Bronchial epithelial cell (primary cell): Measurements from ENCODE around the gene TMEM179. TPM values are rescaled to one million over a fixed set of nuclear protein-coding genes. Genes with fewer than 3 reads are reported as not detected.

ENCODE experiments used
- DNase-seq: peaks from one replicate; pipeline ENCODE4 v3.0.0-alpha.2; 2010; ENCODE audit warnings: low read depth
- FAIRE-seq: peaks from 2 replicates; lab custom pipeline; 2011; peaks lifted over from hg19 to GRCh38; lab: Jason Lieb, UNC
- H3K27me3 ChIP-seq: 2 replicates; pipeline ENCODE4 v1.5.1; 2011; ENCODE audit warnings: low read length; ENCODE audit not compliant: control insufficient read depth, insufficient read depth
- H3K36me3 ChIP-seq: 2 replicates; pipeline ENCODE4 v1.5.1; 2011; ENCODE audit warnings: low read length; ENCODE audit not compliant: control insufficient read depth, insufficient read depth
- H3K4me3 ChIP-seq: 2 replicates; pipeline ENCODE4 v1.5.1; 2011; ENCODE audit warnings: mild to moderate bottlenecking, low read depth, low read length, control low read depth
- total RNA-seq: library from RNA; depleted of rRNA; stranded (reverse); fragments of >200 nt; gene quantifications from 2 replicates; pipeline ENCODE4 v1.2.1, GENCODE V29; 2014
- TF ChIP-seq, protein P1 (sequence below): IDR thresholded peaks from 2 replicates; pipeline ENCODE4 v1.5.1; 2011; ENCODE audit warnings: mild to moderate bottlenecking, moderate library complexity, low read length, control low read depth, inconsistent platforms; ENCODE audit not compliant: insufficient read depth, severe bottlenecking

Gene TMEM179
- total RNA-seq, 1 donor from 2014 or later, result not detected

DNA sequence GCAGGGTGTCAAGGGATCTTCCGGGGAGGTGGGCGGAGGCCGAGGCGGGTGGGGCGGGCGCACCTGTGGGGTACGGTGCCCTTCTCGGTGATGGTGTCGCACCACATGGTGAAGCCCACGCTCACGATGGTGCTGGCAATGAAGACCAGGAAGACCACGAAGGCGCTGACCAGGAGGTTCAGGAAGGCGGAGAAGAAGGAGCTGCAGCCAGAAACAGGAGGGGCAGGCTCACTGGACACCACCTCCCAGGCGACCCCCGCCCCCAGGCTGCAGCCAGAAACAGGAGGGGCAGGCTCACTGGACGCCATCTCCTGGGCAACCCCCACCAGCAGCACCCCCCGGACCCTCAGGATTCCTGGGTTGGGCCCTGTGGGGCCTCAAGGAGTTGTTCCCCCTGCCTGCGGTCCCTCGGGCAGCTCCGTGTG, 7.6 kb downstream of the TMEM179 start:
- Histone ChIP-seq H3K4me3 (no peak overlapping the region), H3K36me3 (no peaks in the 10 kb centered on the region), H3K27me3 (no peaks in the 10 kb centered on the region)
- TF ChIP-seq, protein P1, sequence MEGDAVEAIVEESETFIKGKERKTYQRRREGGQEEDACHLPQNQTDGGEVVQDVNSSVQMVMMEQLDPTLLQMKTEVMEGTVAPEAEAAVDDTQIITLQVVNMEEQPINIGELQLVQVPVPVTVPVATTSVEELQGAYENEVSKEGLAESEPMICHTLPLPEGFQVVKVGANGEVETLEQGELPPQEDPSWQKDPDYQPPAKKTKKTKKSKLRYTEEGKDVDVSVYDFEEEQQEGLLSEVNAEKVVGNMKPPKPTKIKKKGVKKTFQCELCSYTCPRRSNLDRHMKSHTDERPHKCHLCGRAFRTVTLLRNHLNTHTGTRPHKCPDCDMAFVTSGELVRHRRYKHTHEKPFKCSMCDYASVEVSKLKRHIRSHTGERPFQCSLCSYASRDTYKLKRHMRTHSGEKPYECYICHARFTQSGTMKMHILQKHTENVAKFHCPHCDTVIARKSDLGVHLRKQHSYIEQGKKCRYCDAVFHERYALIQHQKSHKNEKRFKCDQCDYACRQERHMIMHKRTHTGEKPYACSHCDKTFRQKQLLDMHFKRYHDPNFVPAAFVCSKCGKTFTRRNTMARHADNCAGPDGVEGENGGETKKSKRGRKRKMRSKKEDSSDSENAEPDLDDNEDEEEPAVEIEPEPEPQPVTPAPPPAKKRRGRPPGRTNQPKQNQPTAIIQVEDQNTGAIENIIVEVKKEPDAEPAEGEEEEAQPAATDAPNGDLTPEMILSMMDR, result no peak
- no peak for FAIRE-seq
- no peak for DNase-seq

DNA sequence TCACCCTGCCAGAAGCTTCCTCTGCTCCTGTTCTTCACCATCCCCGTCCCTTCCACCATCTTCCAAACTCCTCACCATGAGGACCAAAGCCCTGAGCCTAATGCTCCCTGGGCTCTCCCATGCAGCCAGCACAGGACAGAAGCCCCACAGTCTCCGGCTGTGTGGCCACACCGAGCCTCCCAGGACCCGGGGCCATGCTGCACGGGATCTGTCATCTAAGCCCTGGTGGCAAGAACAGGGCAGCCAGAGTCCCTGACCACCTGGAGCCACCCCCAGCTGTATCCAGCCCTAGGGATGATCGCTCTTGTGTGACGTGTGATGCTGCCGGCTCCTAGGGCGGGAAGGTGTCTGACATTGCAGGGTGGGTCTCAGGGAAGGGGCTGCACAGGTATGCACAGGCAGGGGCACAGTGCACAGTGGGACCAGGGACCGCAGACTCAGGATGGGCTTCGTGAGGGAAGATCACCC, 8.1 kb downstream of the TMEM179 start:
- Histone ChIP-seq H3K4me3 (no peak overlapping the region), H3K36me3 (no peaks in the 10 kb centered on the region), H3K27me3 (no peaks in the 10 kb centered on the region)
- FAIRE-seq (no peak), DNase-seq (no peak)
- TF ChIP-seq, protein P1, result no peak

DNA sequence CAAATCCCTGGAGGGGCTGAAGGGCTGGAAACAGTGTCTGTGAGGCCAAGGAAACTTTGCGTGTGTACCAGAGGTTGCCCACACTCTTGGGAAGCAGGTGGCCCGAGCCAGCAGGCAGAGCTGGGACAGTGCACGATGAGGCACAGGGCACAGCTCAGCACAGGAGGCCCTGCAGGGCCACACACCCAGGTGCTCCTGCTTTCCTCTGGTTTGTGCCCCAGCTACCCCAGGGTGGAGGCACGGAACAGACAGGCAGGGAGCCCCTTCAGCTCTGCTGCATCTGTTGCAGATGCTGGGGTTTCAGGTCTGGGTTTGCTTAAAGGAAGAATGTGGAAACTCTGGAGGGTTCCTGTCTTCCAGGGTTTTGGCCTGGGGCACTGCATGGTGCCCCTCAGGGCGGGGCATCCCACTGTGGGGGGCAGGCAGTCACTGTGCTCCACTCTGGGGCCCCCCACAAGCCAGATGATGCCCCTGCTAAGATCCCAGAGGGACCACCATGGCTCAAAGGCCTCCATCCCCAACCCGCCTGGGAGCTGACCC, 8.6 kb downstream of the TMEM179 start:
- H3K27me3 ChIP-seq, result no peaks in the 10 kb centered on the region
- H3K4me3 ChIP-seq, result no peak overlapping the region
- no peaks in the 10 kb centered on the region for H3K36me3 ChIP-seq
- TF ChIP-seq, protein P1, result no peak
- DNase-seq (no peak), FAIRE-seq (no peak)

DNA sequence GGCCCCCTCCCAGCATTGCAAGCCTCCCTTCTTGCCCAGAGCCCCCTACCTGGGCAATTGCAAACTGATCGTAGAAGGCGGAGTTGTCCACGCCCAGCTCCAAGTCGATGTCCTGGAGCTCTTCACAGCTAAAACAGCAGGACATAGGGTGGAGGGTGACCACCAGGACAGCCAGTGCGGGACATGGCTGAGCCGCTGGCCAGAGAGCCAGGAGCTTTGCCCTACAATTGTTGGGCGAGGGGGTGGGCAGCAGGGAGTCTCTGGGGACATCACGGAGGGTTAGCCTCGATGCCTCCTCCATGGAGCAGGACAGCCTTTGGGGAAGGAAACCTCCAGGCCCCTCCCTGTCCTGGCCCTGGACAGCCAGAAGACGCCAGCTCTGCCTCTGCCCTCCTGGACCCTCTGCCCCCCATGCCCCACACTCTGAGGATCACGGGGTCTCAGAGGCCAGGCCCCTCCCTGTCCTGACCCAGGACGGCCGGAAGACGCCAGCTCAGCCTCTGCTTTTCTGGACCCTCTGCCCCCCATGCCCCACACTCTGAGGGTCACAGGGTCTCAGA, 9.4 kb downstream of the TMEM179 start:
- H3K36me3 ChIP-seq, result no peaks in the 10 kb centered on the region
- FAIRE-seq, result no peak
- TF ChIP-seq, protein P1, result no peak
- H3K4me3 ChIP-seq, result no peak overlapping the region
- H3K27me3 ChIP-seq, result no peaks in the 10 kb centered on the region
- no peak for DNase-seq

DNA sequence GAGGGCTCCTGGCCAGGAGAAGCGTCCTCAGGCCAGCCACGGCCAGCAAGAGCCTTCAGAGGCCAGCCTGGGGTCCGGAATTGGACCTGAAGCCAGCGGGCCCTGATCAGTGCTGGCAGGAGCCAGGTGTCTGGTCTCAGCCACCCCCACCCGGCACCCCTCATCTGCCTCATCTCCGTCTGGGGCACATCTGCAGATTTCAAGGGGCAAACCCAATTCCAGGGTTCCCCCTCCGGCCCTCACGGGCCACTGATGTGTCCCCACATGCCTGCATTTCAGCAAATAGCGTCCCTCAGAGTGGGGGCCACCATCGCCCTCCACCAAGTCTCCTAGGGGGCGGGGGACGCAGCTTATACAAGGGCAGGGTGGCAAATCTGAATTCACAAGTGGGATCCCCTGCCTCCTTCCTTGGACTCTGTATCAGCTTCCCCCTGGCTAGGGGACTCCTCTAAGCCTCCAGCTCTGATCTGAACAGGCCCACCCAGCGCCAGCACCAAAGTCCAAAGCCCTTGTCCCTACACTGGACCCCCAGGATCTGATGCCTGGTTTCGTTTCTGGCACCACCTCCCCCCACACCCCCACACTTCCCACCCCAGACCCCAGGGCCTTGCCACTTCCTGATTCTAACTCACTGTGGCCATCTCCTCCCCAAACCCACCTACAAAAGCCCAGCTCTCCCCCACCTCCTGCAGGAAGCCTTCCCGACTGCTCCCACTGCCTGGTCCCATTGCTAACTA, 10.1 kb downstream of the TMEM179 start:
- no peaks in the 10 kb centered on the region for H3K27me3 ChIP-seq

More for the DNA sequence above, 10.1 kb downstream of the TMEM179 start:
- TF ChIP-seq, protein P1, result no peak
- Histone ChIP-seq H3K4me3 (no peak overlapping the region), H3K36me3 (no peaks in the 10 kb centered on the region)
- DNase-seq (no peak), FAIRE-seq (no peak)
